HepG2 (cell line): ENCODE results near the gene GRAMD1B. TPM values are rescaled to one million over a fixed set of nuclear protein-coding genes. Genes with fewer than 3 reads are reported as not detected.

Source experiments
- ATAC-seq: fragments of 200-7000 bp; cut with Tn5 transposase; 3 replicates; pipeline ENCODE4 v1.9.1; 2020; ENCODE audit warnings: mild to moderate bottlenecking, moderate library complexity
- BruUV-seq: library from RNA; stranded (reverse); fragments of 400-500 nt; replicated peaks from 2 replicates; lab custom pipeline; 2021; lab: Mats Ljungman, UMichigan
- CTCF ChIA-PET: fragments of 300-600 bp; formaldehyde crosslinking; extraction: SDS; loops from one replicate; lab custom pipeline; 2021; ENCODE audit warnings: low total read pairs, inconsistent platforms, low intra/inter-chr PET ratio; lab: Yijun Ruan, JAX
- POLR2A ChIA-PET: fragments of 350-600 bp; sonication (Branson Sonifier 250); formaldehyde crosslinking; loops from one replicate; lab custom pipeline; 2020; ENCODE audit warnings: antibody characterized with exemption, inconsistent platforms; lab: Yijun Ruan, JAX
- DNase-seq: peaks from one replicate; pipeline ENCODE4 v3.0.0-alpha.2; 2015; ENCODE audit warnings: low spot score
- FAIRE-seq: peaks from 3 replicates; lab custom pipeline; 2011; peaks lifted over from hg19 to GRCh38; lab: Jason Lieb, UNC
- H2AFZ ChIP-seq: one replicate; pipeline ENCODE4 v1.6.1; 2011; ENCODE audit warnings: low read length, inconsistent platforms
- H3K27ac ChIP-seq: fragments of 300-600 bp; 3 replicates; pipeline ENCODE4 v1.8.0; 2011; ENCODE audit warnings: mixed run types, mild to moderate bottlenecking, mixed read lengths, low read length, inconsistent platforms; ENCODE audit not compliant: insufficient read depth; ENCODE audit errors: extremely low read length
- H3K27me3 ChIP-seq, 2 experiments: fragments of 200-600 bp in 1 of 2; 2 replicates in 1 of 2; 3 replicates in 1 of 2; pipeline versions ENCODE4 v1.6.0 to v1.8.0; 2011; ENCODE audit warnings: low read length in 2 of 2, mild to moderate bottlenecking in 2 of 2, moderate library complexity in 2 of 2, inconsistent platforms in 1 of 2; ENCODE audit not compliant: insufficient read depth in 2 of 2, control insufficient read depth in 1 of 2
- H3K36me3 ChIP-seq, 2 experiments: fragments of 200-600 bp in 1 of 2; replicated peaks in 1 of 2; 2 replicates in 1 of 2; 3 replicates in 1 of 2; pipeline versions ENCODE4 v1.5.1 to v1.8.0; 2011; ENCODE audit warnings: low read length in 2 of 2, inconsistent platforms in 1 of 2; ENCODE audit not compliant: insufficient read depth in 2 of 2, control insufficient read depth in 1 of 2
- H3K4me1 ChIP-seq: 2 replicates; pipeline ENCODE4 v1.5.1; 2012; ENCODE audit warnings: low read length, inconsistent platforms; ENCODE audit not compliant: insufficient read depth
- H3K4me2 ChIP-seq: 2 replicates; pipeline ENCODE4 v1.6.0; 2011; ENCODE audit warnings: low read depth, low read length, inconsistent platforms
- H3K4me3 ChIP-seq, 3 experiments: fragments of 200-600 bp in 1 of 3; sonication (generic), shearing (Covaris generic) in 1 of 3; replicated peaks in 1 of 3; 2 replicates each; pipeline ENCODE4 v1.5.1; 2011 to 2016; ENCODE audit warnings: low read length in 3 of 3, inconsistent platforms in 2 of 3, low read depth in 2 of 3, mild to moderate bottlenecking in 2 of 3, control low read depth in 1 of 3, mixed read lengths in 1 of 3; ENCODE audit not compliant: insufficient read depth in 1 of 3
- H3K79me2 ChIP-seq: one replicate; pipeline ENCODE4 v1.6.1; 2011; ENCODE audit warnings: low read length, inconsistent platforms; ENCODE audit not compliant: insufficient read depth
- H3K9ac ChIP-seq: 2 replicates; pipeline ENCODE4 v1.6.0; 2011; ENCODE audit warnings: mild to moderate bottlenecking, low read depth, low read length, inconsistent platforms; ENCODE audit not compliant: insufficient read depth
- H3K9me3 ChIP-seq: 2 replicates; pipeline ENCODE4 v1.5.1; 2012; ENCODE audit warnings: mild to moderate bottlenecking, low read length
- H4K20me1 ChIP-seq: 2 replicates; pipeline ENCODE4 v1.6.0; 2011; ENCODE audit warnings: inconsistent platforms, mild to moderate bottlenecking, low read length, moderate library complexity; ENCODE audit not compliant: insufficient read depth
- AGO2 ChIP-seq: fragments of 200-400 bp; formaldehyde crosslinking; optimal IDR thresholded peaks from 2 replicates; pipeline ENCODE3; 2017; ENCODE audit warnings: mild to moderate bottlenecking, low read depth, low read length, moderate library complexity
- EP300 ChIP-seq, 3 experiments: sonication (generic) in 1 of 3; formaldehyde crosslinking in 1 of 3; IDR thresholded peaks; 2 replicates each; pipeline versions ENCODE4 v1.5.1 to v1.6.1; 2011 to 2020; ENCODE audit warnings: low read depth in 2 of 3, low read length in 2 of 3, borderline replicate concordance in 1 of 3, improper control_type of control experiment in 1 of 3, mild to moderate bottlenecking in 1 of 3, missing genetic modification reagents in 1 of 3, moderate library complexity in 1 of 3
- HMG20B ChIP-seq: conservative IDR thresholded peaks from 2 replicates; pipeline ENCODE4 v1.6.1; 2016; ENCODE audit warnings: missing genetic modification reagents, missing compliant biosample characterization
- HMGXB3 ChIP-seq: sonication (generic); formaldehyde crosslinking; IDR thresholded peaks from 2 replicates; pipeline ENCODE4 v1.4.0; 2020; ENCODE audit warnings: missing genetic modification reagents, borderline replicate concordance
- SETDB1 ChIP-seq: sonication (generic); formaldehyde crosslinking; IDR thresholded peaks from 2 replicates; pipeline ENCODE4 v1.5.1; 2020; ENCODE audit warnings: missing genetic modification reagents, mild to moderate bottlenecking, borderline replicate concordance
- SNAPC2 ChIP-seq: sonication (generic); formaldehyde crosslinking; IDR thresholded peaks from 2 replicates; pipeline ENCODE4 v1.8.1; 2022; ENCODE audit warnings: mild to moderate bottlenecking, missing genetic modification reagents
- SP1 ChIP-seq, 2 experiments: fragments of 450-650 bp in 1 of 2; sonication (generic) in 1 of 2; formaldehyde crosslinking in 1 of 2; IDR thresholded peaks; 2 replicates each; pipeline versions ENCODE4 v1.4.0 to v1.6.1; 2016 to 2020; ENCODE audit warnings: missing genetic modification reagents in 1 of 2
- TERF1 ChIP-seq: sonication (generic); formaldehyde crosslinking; IDR thresholded peaks from 2 replicates; pipeline ENCODE4 v1.8.0; 2022; ENCODE audit warnings: mild to moderate bottlenecking, missing genetic modification reagents, moderate library complexity
- ZNF33A ChIP-seq: sonication (generic); formaldehyde crosslinking; IDR thresholded peaks from 2 replicates; pipeline ENCODE4 v1.5.1; 2020; ENCODE audit warnings: missing genetic modification reagents, mild to moderate bottlenecking, moderate library complexity, borderline replicate concordance
- ZNF512B ChIP-seq: sonication (generic); formaldehyde crosslinking; IDR thresholded peaks from 2 replicates; pipeline ENCODE4 v1.5.1; 2020; ENCODE audit warnings: missing genetic modification reagents, mild to moderate bottlenecking, borderline replicate concordance
- WGBS: methylation state at CpG from one replicate; pipeline ENCODE4 v1.1.6; 2017; ENCODE audit warnings: low lambda C conversion rate; 5-methylcytosine and 5-hydroxymethylcytosine counted together
- in situ Hi-C: cut with HindIII; loops from 2 replicates; pipeline ENCODE4 v1.10.0; 2017; ENCODE audit warnings: low pct_unique_long_range_greater_than_20kb; ENCODE audit not compliant: extremely low pct_ligation_motif_present
- intact Hi-C: fragments of 100-400 bp; cut with micrococcal nuclease; formaldehyde crosslinking; loops from one replicate; pipeline ENCODE4 v1.10.0; 2022; ENCODE audit not compliant: unreplicated experiment
- polyA plus RNA-seq, 8 experiments: library from polyadenylated mRNA; depleted of rRNA in 3 of 8; stranded (reverse) in 7 of 8; unstranded in 1 of 8; fragments of >200 nt; fragmentation: Illumina TruSeq in 4 of 8; extraction: Trizol in 4 of 8; gene quantifications; 2 replicates each; pipeline versions ENCODE4 v1.2.1 to v1.2.3, GENCODE V29; 2011 to 2016; ENCODE audit warnings: low read depth in 4 of 8, missing spikeins in 1 of 8, mixed read lengths in 1 of 8; ENCODE audit not compliant: insufficient read depth in 1 of 8
- total RNA-seq, 5 experiments: library from RNA; depleted of rRNA; stranded (reverse); fragments of >200 nt; fragmentation: Illumina TruSeq; extraction: Trizol; gene quantifications; 2 replicates each; pipeline ENCODE4 v1.2.3, GENCODE V29; 2016; ENCODE audit warnings: low read depth in 1 of 5
- TF ChIP-seq, protein P1 (sequence below): sonication (generic); formaldehyde crosslinking; conservative IDR thresholded peaks from 2 replicates; pipeline ENCODE4 v1.8.0; 2022; ENCODE audit warnings: mild to moderate bottlenecking, moderate library complexity, missing genetic modification reagents

The GRAMD1B gene
- total and polyA plus RNA-seq, 2 of the 13 experiments (the other 11 are each of a cell fraction or from before 2014, with no cell fraction given): 0.12 TPM; not detected in 1

- 0% methylated on average over 5 of the region's 5 CpGs for WGBS
- Histone ChIP-seq H3K27ac (no peak overlapping the region), H3K9me3 (no peaks in the 10 kb centered on the region), H3K4me3 (no peak overlapping the region), H3K4me2 (no peak overlapping the region), H3K9ac (no peak overlapping the region), H3K27me3 (peaks cover 0 to 20% of the 10 kb centered on the region in 2 experiments; a peak in 1 of 5 replicates), H2AFZ (no peak overlapping the region), H3K36me3 (no peaks in the 10 kb centered on the region), H3K4me1 (no peaks in the 10 kb centered on the region), H4K20me1 (no peaks in the 10 kb centered on the region), H3K79me2 (no peaks in the 10 kb centered on the region)
- FAIRE-seq: no peak
- DNase-seq: no peak
- intact Hi-C loops (no loop called here), in situ Hi-C loops (loop anchor here (5.0 kb wide), 1 partner anchor 72 kb away; no protein-coding TSS in a partner anchor)
- POLR2A ChIA-PET: no interaction called here
- no peak for ATAC-seq
- CTCF ChIA-PET: no interaction called here
- no TSS peak for BruUV-seq
- TF ChIP-seq SP1 (IDR thresholded peaks at IDR 0.05) (no peak), SP1 (CRISPR knock-in tag; IDR thresholded peaks at IDR 0.05) (no peak), HMG20B (CRISPR knock-in tag) (no peak), EP300 (IDR thresholded peaks at IDR 0.05; ENCODE audit: low read depth in 2 of 2, low read length in 2 of 2) (no peak), EP300 (CRISPR knock-in tag; IDR thresholded peaks at IDR 0.05; ENCODE audit: borderline replicate concordance) (no peak), SNAPC2 (CRISPR knock-in tag) (no peak), SETDB1 (CRISPR knock-in tag) (no peak), ZNF33A (no peak), HMGXB3 (no peak), AGO2 (no peak), TERF1 (CRISPR knock-in tag) (no peak), ZNF512B (CRISPR knock-in tag) (no peak)
- TF ChIP-seq, protein P1, sequence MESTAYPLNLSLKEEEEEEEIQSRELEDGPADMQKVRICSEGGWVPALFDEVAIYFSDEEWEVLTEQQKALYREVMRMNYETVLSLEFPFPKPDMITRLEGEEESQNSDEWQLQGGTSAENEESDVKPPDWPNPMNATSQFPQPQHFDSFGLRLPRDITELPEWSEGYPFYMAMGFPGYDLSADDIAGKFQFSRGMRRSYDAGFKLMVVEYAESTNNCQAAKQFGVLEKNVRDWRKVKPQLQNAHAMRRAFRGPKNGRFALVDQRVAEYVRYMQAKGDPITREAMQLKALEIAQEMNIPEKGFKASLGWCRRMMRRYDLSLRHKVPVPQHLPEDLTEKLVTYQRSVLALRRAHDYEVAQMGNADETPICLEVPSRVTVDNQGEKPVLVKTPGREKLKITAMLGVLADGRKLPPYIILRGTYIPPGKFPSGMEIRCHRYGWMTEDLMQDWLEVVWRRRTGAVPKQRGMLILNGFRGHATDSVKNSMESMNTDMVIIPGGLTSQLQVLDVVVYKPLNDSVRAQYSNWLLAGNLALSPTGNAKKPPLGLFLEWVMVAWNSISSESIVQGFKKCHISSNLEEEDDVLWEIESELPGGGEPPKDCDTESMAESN: no peak
Observed at GRCh38 chr11:123405123-123405592, 24.9 kb upstream of the GRAMD1B start.
